DMS79 treated with DMSO at 0.1 percent for 48 hours (cell line): Measurements from ENCODE around the gene MTMR4.
"Not testable (repeated sequence)": the region's sequence is repeated elsewhere in the genome, so short reads cannot be mapped to it uniquely, and the experiment has no call there.

Experiments
- DNase-seq: peaks from one replicate; lab custom pipeline; 2025; lab: John Stamatoyannopoulos, UW

MTMR4 gene

GRCh38 chr17:58513965-58514769 lies at the start of gene MTMR4:
Gene MTMR4 (minus strand): TSS chr17:58514638. CDS start chr17:58514407, 231 bp downstream.
- peak; percentile 31 for DNase-seq

DNA sequence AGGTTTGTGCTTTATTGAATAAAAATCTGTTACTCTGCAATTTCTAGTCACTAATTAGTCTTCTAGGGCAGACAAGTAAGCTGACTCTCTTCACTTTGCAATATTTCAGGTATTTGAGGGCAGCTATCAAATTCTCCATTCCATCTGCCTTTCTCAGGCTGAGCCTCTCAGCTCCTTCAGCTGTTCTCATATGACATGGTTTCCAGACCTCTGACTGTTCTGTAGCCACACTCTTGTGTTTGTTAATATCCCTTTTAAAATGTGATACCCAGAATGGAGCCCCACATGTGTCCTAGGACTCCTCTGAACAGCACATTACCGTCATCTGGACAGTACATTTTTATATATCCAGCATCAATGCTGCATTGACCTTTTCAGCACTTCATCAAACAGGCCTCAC lies 46.1 kb upstream of the MTMR4 start:
- no peak for DNase-seq

- no peak for DNase-seq
These were observed 43.5 kb upstream of the MTMR4 start for GRCh38 chr17:58557981-58558380.

DNA sequence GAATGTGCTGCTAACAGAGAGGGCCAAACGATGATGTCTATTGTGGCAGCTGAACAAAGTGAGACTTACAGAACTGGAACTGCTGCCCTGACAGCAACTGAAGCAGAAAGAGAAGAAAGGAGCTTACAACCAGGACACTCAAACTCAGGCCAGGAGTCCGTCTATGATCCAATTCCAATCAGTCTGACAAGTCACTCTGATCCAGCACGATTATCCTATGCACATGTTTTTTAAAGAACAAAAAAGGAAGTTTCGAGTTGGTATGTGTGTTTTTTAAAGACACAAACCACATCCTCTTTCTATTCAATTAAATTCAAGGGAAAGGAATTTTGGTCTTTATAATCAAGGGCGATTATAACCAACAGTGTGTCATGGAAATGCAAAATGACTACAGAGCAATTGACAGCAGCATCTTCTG lies 42.4 kb upstream of the MTMR4 start:
- no peak for DNase-seq

- not testable (repeated sequence) for DNase-seq
These were observed 40.7 kb upstream of the MTMR4 start for GRCh38 chr17:58555109-58555508.

DNA sequence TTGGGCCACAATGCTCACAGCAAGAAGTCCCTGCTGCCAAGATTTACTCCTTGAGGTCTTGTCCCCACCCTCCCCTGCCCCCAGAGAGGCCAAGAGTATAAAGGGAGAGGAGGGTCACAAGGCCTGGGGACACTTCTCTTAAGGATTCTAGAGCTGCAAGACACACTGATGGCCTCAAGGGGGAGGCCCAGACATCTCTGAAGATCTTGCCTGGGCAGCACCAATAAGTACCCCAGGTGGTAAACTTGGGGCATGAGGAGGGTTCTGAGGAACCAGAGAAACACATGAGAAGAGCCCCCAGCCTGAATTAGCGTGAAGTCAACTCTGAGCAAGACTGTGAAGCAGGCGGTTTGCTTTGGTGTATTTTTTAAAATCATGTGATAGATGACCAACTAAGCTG lies 26.8 kb upstream of the MTMR4 start:
- DNase-seq, result no peak

DNA sequence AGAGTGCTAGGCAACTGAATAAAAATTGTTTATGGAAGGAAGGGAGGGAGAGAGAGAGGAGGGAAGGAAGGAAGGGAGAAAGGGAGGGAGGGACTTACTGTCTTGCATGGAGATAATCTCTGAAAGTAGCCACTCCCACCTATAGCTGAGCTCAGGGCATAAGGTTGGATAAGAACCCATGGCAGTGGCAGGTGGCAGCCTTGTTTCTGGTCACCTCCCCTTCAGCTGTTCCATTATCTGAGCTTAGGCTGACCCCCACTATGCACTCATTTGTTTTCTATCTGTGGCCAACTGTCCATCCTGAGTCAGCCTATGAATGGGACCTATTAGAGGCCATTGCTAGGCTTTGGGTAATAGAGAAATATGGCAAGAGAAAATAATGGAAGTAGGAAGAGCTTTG lies 25.3 kb upstream of the MTMR4 start:
- no peak for DNase-seq

- DNase-seq, result no peak
These were observed 24.5 kb upstream of the MTMR4 start for GRCh38 chr17:58538811-58539409.

GRCh38 chr17:58537266-58537665 lies 22.8 kb upstream of the MTMR4 start:
- no peak for DNase-seq

DNA sequence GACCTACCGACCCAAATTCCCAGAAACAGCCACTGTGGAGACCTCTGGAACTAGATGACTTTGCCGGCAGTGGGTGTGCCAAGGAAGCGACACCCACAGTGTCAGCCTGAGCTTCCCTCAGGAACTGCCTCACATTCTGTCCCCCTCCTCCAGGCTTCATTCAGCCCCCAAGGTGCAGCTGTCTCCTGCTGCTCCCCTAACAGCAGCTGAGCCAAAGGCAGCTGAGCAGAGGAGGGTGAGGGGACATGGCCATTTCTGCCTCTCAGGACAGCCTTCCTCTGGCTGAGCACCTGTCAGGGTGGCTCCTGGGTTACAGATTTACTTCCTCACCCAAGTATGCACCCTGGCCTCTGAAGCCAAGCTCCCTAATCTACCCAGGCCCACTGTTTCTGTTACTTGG lies 22.1 kb upstream of the MTMR4 start:
- DNase-seq, result no peak

DNA sequence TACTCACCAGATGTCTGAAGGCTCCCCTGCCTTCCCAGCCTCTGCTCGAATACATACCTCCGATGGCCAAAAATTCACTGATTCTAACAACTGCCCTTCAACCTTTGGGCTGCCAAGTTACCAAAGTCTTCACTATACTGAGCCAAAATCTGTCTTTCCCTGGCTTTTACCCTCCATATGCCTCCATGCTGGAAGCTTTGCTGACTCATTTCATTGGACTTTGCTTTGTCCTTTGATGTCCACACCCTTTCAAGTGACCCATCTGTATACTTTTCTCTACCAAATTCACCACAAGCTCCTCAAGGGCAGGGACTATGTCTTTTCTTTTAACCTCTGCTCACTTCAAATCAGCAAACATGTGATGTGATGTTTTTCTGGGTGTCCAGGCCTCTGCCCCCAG lies 21.0 kb upstream of the MTMR4 start:
- DNase-seq, result no peak

- no peak for DNase-seq
These were observed 20.5 kb upstream of the MTMR4 start for GRCh38 chr17:58534901-58535421.

DNA sequence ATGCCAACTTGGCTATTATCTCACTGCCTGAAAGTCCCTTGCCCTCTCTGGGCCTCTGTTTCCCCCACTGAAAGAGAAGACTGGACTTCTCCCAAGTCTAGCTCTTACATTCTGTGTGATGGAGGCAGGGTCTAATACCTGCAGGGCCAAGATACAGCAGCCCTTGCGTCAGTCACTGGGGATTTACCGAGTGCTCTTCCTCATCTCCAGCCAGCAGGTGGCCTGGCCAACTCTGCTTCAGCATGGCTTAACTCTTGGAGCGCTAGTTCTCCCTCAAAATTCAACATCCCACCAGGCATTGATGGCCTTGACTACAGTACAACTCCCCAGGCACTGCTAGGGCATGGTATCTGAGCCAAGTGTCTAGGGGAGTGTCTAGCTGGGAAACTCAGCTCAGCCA lies 19.9 kb upstream of the MTMR4 start:
- DNase-seq, result no peak

GRCh38 chr17:58533616-58534188 lies 19.3 kb upstream of the MTMR4 start:
- DNase-seq, result no peak

- DNase-seq, result no peak
These were observed 18.1 kb upstream of the MTMR4 start for GRCh38 chr17:58532555-58532951.

GRCh38 chr17:58531661-58532554 lies 17.5 kb upstream of the MTMR4 start:
- no peak for DNase-seq

DNA sequence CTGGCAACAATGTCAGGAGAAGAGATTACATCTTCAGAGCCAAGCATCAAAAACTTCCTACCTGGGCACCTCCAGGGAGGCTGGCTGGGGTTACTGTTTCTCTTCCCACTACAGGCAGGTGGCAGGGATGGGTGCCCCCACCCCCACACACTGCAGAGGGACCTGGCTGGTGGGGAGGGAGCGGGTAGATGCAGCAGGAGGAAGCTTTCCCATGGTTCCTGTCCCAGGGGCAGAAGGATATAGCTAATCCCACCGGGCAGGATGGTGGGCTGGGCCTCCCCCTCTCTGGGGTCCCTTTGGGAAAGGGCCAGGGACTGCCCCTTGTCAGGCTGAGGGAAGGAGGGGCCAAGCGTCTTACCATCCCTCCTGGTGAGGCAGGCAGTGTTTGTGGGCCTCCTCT lies 16.7 kb upstream of the MTMR4 start:
- DNase-seq, result no peak

GRCh38 chr17:58530655-58531054 lies 16.2 kb upstream of the MTMR4 start:
- DNase-seq, result no peak

DNA sequence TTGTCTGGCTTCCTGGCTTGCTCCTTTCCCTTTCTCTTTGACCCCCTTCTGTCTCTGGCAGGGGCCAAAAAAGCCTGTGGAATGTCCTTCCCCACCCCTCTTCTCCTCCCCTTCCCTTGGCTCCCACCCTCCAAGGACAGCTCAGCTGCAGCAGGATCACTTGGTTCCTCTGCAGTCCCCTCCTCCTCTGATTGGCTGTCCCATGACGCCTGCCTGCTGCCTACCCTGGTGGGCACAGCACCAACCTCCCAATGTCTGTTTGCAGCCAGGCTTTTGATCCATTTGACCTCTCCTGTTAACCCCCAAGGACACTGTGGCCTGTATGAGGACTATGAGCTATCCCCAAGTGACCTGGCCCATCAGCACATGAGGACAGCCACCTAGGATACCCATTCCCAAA lies 14.8 kb upstream of the MTMR4 start:
- no peak for DNase-seq

GRCh38 chr17:58528443-58528842 lies 14.0 kb upstream of the MTMR4 start:
- no peak for DNase-seq

GRCh38 chr17:58527949-58528348 lies 13.5 kb upstream of the MTMR4 start:
- DNase-seq, result no peak

- DNase-seq, result no peak
These were observed 12.9 kb upstream of the MTMR4 start for GRCh38 chr17:58527306-58527705.
